HepG2 (cell line): ENCODE results near the gene GPATCH4. TPM values are rescaled to one million over a fixed set of nuclear protein-coding genes. Genes with fewer than 3 reads are reported as not detected.

Source experiments
- ATAC-seq: fragments of 200-7000 bp; cut with Tn5 transposase; 3 replicates; pipeline ENCODE4 v1.9.1; 2020; ENCODE audit warnings: mild to moderate bottlenecking, moderate library complexity
- BruUV-seq: library from RNA; stranded (reverse); fragments of 400-500 nt; replicated peaks from 2 replicates; lab custom pipeline; 2021; lab: Mats Ljungman, UMichigan
- CTCF ChIA-PET: fragments of 300-600 bp; formaldehyde crosslinking; extraction: SDS; loops from one replicate; lab custom pipeline; 2021; ENCODE audit warnings: low total read pairs, inconsistent platforms, low intra/inter-chr PET ratio; lab: Yijun Ruan, JAX
- POLR2A ChIA-PET: fragments of 350-600 bp; sonication (Branson Sonifier 250); formaldehyde crosslinking; loops from one replicate; lab custom pipeline; 2020; ENCODE audit warnings: antibody characterized with exemption, inconsistent platforms; lab: Yijun Ruan, JAX
- DNase-seq: peaks from one replicate; pipeline ENCODE4 v3.0.0-alpha.2; 2015; ENCODE audit warnings: low spot score
- FAIRE-seq: peaks from 3 replicates; lab custom pipeline; 2011; peaks lifted over from hg19 to GRCh38; lab: Jason Lieb, UNC
- H2AFZ ChIP-seq: one replicate; pipeline ENCODE4 v1.6.1; 2011; ENCODE audit warnings: low read length, inconsistent platforms
- H3K27ac ChIP-seq: fragments of 300-600 bp; 3 replicates; pipeline ENCODE4 v1.8.0; 2011; ENCODE audit warnings: mixed run types, mild to moderate bottlenecking, mixed read lengths, low read length, inconsistent platforms; ENCODE audit not compliant: insufficient read depth; ENCODE audit errors: extremely low read length
- H3K27me3 ChIP-seq, 2 experiments: fragments of 200-600 bp in 1 of 2; 2 replicates in 1 of 2; 3 replicates in 1 of 2; pipeline versions ENCODE4 v1.6.0 to v1.8.0; 2011; ENCODE audit warnings: low read length in 2 of 2, mild to moderate bottlenecking in 2 of 2, moderate library complexity in 2 of 2, inconsistent platforms in 1 of 2; ENCODE audit not compliant: insufficient read depth in 2 of 2, control insufficient read depth in 1 of 2
- H3K36me3 ChIP-seq, 2 experiments: fragments of 200-600 bp in 1 of 2; replicated peaks in 1 of 2; 2 replicates in 1 of 2; 3 replicates in 1 of 2; pipeline versions ENCODE4 v1.5.1 to v1.8.0; 2011; ENCODE audit warnings: low read length in 2 of 2, inconsistent platforms in 1 of 2; ENCODE audit not compliant: insufficient read depth in 2 of 2, control insufficient read depth in 1 of 2
- H3K4me1 ChIP-seq: 2 replicates; pipeline ENCODE4 v1.5.1; 2012; ENCODE audit warnings: low read length, inconsistent platforms; ENCODE audit not compliant: insufficient read depth
- H3K4me2 ChIP-seq: 2 replicates; pipeline ENCODE4 v1.6.0; 2011; ENCODE audit warnings: low read depth, low read length, inconsistent platforms
- H3K4me3 ChIP-seq, 3 experiments: fragments of 200-600 bp in 1 of 3; sonication (generic), shearing (Covaris generic) in 1 of 3; replicated peaks in 1 of 3; 2 replicates each; pipeline ENCODE4 v1.5.1; 2011 to 2016; ENCODE audit warnings: low read length in 3 of 3, inconsistent platforms in 2 of 3, low read depth in 2 of 3, mild to moderate bottlenecking in 2 of 3, control low read depth in 1 of 3, mixed read lengths in 1 of 3; ENCODE audit not compliant: insufficient read depth in 1 of 3
- H3K79me2 ChIP-seq: one replicate; pipeline ENCODE4 v1.6.1; 2011; ENCODE audit warnings: low read length, inconsistent platforms; ENCODE audit not compliant: insufficient read depth
- H3K9ac ChIP-seq: 2 replicates; pipeline ENCODE4 v1.6.0; 2011; ENCODE audit warnings: mild to moderate bottlenecking, low read depth, low read length, inconsistent platforms; ENCODE audit not compliant: insufficient read depth
- H3K9me3 ChIP-seq: 2 replicates; pipeline ENCODE4 v1.5.1; 2012; ENCODE audit warnings: mild to moderate bottlenecking, low read length
- H4K20me1 ChIP-seq: 2 replicates; pipeline ENCODE4 v1.6.0; 2011; ENCODE audit warnings: inconsistent platforms, mild to moderate bottlenecking, low read length, moderate library complexity; ENCODE audit not compliant: insufficient read depth
- MYPOP ChIP-seq: sonication (generic); formaldehyde crosslinking; IDR thresholded peaks from 2 replicates; pipeline ENCODE4 v1.8.1; 2023; ENCODE audit warnings: mild to moderate bottlenecking, moderate library complexity, missing genetic modification reagents
- PAF1 ChIP-seq: IDR thresholded peaks from 2 replicates; pipeline ENCODE4 v1.6.1; 2016; ENCODE audit warnings: missing genetic modification reagents, missing compliant biosample characterization
- RAD21 ChIP-seq: fragments of 450-650 bp; formaldehyde crosslinking; IDR thresholded peaks from 2 replicates; pipeline ENCODE4 v1.5.0; 2020; ENCODE audit warnings: mild to moderate bottlenecking
- SMC3 ChIP-seq: IDR thresholded peaks from 2 replicates; pipeline ENCODE4 v1.6.1; 2011; ENCODE audit warnings: low read length, improper control_type of control experiment
- SP1 ChIP-seq, 2 experiments: fragments of 450-650 bp in 1 of 2; sonication (generic) in 1 of 2; formaldehyde crosslinking in 1 of 2; IDR thresholded peaks; 2 replicates each; pipeline versions ENCODE4 v1.4.0 to v1.6.1; 2016 to 2020; ENCODE audit warnings: missing genetic modification reagents in 1 of 2
- STAG1 ChIP-seq: sonication (generic); formaldehyde crosslinking; IDR thresholded peaks from 2 replicates; pipeline ENCODE4 v1.4.0; 2020; ENCODE audit warnings: missing genetic modification reagents
- THAP11 ChIP-seq: IDR thresholded peaks from 2 replicates; pipeline ENCODE4 v1.6.1; 2016; ENCODE audit warnings: missing biosample characterization, missing genetic modification reagents
- TOPORS ChIP-seq: sonication (generic); formaldehyde crosslinking; IDR thresholded peaks from 2 replicates; pipeline ENCODE4 v1.8.0; 2023; ENCODE audit warnings: mild to moderate bottlenecking, missing genetic modification reagents
- ZEB1 ChIP-seq: IDR thresholded peaks from 2 replicates; pipeline ENCODE4 v1.6.1; 2012; ENCODE audit warnings: mild to moderate bottlenecking, low read depth, inconsistent platforms; ENCODE audit not compliant: insufficient replicate concordance
- ZFP41 ChIP-seq: sonication (generic); formaldehyde crosslinking; IDR thresholded peaks from 2 replicates; pipeline ENCODE4 v1.4.0; 2020; ENCODE audit warnings: mild to moderate bottlenecking, missing genetic modification reagents, borderline replicate concordance
- WGBS: methylation state at CpG from one replicate; pipeline ENCODE4 v1.1.6; 2017; ENCODE audit warnings: low lambda C conversion rate; 5-methylcytosine and 5-hydroxymethylcytosine counted together
- in situ Hi-C: cut with HindIII; loops from 2 replicates; pipeline ENCODE4 v1.10.0; 2017; ENCODE audit warnings: low pct_unique_long_range_greater_than_20kb; ENCODE audit not compliant: extremely low pct_ligation_motif_present
- intact Hi-C: fragments of 100-400 bp; cut with micrococcal nuclease; formaldehyde crosslinking; loops from one replicate; pipeline ENCODE4 v1.10.0; 2022; ENCODE audit not compliant: unreplicated experiment
- polyA plus RNA-seq, 8 experiments: library from polyadenylated mRNA; depleted of rRNA in 3 of 8; stranded (reverse) in 7 of 8; unstranded in 1 of 8; fragments of >200 nt; fragmentation: Illumina TruSeq in 4 of 8; extraction: Trizol in 4 of 8; gene quantifications; 2 replicates each; pipeline versions ENCODE4 v1.2.1 to v1.2.3, GENCODE V29; 2011 to 2016; ENCODE audit warnings: low read depth in 4 of 8, missing spikeins in 1 of 8, mixed read lengths in 1 of 8; ENCODE audit not compliant: insufficient read depth in 1 of 8
- total RNA-seq, 5 experiments: library from RNA; depleted of rRNA; stranded (reverse); fragments of >200 nt; fragmentation: Illumina TruSeq; extraction: Trizol; gene quantifications; 2 replicates each; pipeline ENCODE4 v1.2.3, GENCODE V29; 2016; ENCODE audit warnings: low read depth in 1 of 5
- TF ChIP-seq, protein P1 (sequence below): sonication (generic); formaldehyde crosslinking; IDR thresholded peaks from 2 replicates; pipeline ENCODE4 v1.9.0; 2021; ENCODE audit warnings: missing genetic modification reagents, borderline replicate concordance
- TF ChIP-seq, protein P2 (sequence below): IDR thresholded peaks from 2 replicates; pipeline ENCODE4 v1.6.1; 2012; ENCODE audit warnings: low read depth, low read length, improper control_type of control experiment
- TF ChIP-seq, protein P3 (sequence below): sonication (generic); formaldehyde crosslinking; IDR thresholded peaks from 2 replicates; pipeline ENCODE4 v1.5.0; 2020; ENCODE audit warnings: mild to moderate bottlenecking, missing genetic modification reagents, moderate library complexity
- TF ChIP-seq, protein P4 (sequence below): sonication (generic); formaldehyde crosslinking; conservative IDR thresholded peaks from 2 replicates; pipeline ENCODE4 v1.4.0; 2020; ENCODE audit warnings: missing genetic modification reagents

The GPATCH4 gene
- total and polyA plus RNA-seq, 2 of the 13 experiments (the other 11 are each of a cell fraction or from before 2014, with no cell fraction given), result 19.2 to 37.9 TPM

GRCh38 chr1:156608981-156609380 lies 7.7 kb upstream of the GPATCH4 start:
- intact Hi-C loops (loop anchor here (1.0 kb wide), 1 partner anchor 25 kb away; no protein-coding TSS in a partner anchor), in situ Hi-C loops (no loop called here)
- Histone ChIP-seq H3K79me2 (no peaks in the 10 kb centered on the region), H3K4me2 (no peak overlapping the region), H4K20me1 (no peaks in the 10 kb centered on the region), H3K9ac (no peak overlapping the region), H3K36me3 (no peaks in the 10 kb centered on the region), H3K27ac (no peak overlapping the region), H2AFZ (no peak overlapping the region), H3K27me3 (no peaks in the 10 kb centered on the region; a peak in 1 of 5 replicates), H3K4me1 (peaks cover 24% of the 10 kb centered on the region), H3K9me3 (no peaks in the 10 kb centered on the region), H3K4me3 (no peak overlapping the region)
- DNase-seq (no peak), ATAC-seq (peak; percentile 95), FAIRE-seq (peak; percentile 48)
- BruUV-seq, result no TSS peak
- CTCF ChIA-PET, result interaction anchor here (1.1 to 3.5 kb wide), 2 partner anchors 25 to 152 kb away, joined by 3 to 86 read pairs; no protein-coding TSS in a partner anchor
- TF ChIP-seq MYPOP (CRISPR knock-in tag), result 0 out of 2 replicates have a peak, but pooled peaks have one; percentile 27
- peak; percentile 65 for TF ChIP-seq RAD21 (CRISPR knock-in tag)
- TF ChIP-seq, protein P1, sequence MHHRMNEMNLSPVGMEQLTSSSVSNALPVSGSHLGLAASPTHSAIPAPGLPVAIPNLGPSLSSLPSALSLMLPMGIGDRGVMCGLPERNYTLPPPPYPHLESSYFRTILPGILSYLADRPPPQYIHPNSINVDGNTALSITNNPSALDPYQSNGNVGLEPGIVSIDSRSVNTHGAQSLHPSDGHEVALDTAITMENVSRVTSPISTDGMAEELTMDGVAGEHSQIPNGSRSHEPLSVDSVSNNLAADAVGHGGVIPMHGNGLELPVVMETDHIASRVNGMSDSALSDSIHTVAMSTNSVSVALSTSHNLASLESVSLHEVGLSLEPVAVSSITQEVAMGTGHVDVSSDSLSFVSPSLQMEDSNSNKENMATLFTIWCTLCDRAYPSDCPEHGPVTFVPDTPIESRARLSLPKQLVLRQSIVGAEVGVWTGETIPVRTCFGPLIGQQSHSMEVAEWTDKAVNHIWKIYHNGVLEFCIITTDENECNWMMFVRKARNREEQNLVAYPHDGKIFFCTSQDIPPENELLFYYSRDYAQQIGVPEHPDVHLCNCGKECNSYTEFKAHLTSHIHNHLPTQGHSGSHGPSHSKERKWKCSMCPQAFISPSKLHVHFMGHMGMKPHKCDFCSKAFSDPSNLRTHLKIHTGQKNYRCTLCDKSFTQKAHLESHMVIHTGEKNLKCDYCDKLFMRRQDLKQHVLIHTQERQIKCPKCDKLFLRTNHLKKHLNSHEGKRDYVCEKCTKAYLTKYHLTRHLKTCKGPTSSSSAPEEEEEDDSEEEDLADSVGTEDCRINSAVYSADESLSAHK (CRISPR knock-in tag), result no peak
- peak; percentile 58 for TF ChIP-seq STAG1
- TF ChIP-seq ZFP41 (CRISPR knock-in tag), result no peak
- TF ChIP-seq, protein P2, sequence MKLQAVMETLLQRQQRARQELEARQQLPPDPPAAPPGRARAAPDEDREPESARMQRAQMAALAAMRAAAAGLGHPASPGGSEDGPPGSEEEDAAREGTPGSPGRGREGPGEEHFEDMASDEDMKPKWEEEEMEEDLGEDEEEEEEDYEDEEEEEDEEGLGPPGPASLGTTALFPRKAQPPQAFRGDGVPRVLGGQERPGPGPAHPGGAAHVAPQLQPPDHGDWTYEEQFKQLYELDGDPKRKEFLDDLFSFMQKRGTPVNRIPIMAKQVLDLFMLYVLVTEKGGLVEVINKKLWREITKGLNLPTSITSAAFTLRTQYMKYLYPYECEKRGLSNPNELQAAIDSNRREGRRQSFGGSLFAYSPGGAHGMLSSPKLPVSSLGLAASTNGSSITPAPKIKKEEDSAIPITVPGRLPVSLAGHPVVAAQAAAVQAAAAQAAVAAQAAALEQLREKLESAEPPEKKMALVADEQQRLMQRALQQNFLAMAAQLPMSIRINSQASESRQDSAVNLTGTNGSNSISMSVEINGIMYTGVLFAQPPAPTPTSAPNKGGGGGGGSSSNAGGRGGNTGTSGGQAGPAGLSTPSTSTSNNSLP, result 0 out of 2 replicates have a peak, but pooled peaks have one; percentile 44
- no peak for TF ChIP-seq PAF1 (CRISPR knock-in tag)
- no peak for TF ChIP-seq TOPORS (CRISPR knock-in tag)
- TF ChIP-seq, protein P3, sequence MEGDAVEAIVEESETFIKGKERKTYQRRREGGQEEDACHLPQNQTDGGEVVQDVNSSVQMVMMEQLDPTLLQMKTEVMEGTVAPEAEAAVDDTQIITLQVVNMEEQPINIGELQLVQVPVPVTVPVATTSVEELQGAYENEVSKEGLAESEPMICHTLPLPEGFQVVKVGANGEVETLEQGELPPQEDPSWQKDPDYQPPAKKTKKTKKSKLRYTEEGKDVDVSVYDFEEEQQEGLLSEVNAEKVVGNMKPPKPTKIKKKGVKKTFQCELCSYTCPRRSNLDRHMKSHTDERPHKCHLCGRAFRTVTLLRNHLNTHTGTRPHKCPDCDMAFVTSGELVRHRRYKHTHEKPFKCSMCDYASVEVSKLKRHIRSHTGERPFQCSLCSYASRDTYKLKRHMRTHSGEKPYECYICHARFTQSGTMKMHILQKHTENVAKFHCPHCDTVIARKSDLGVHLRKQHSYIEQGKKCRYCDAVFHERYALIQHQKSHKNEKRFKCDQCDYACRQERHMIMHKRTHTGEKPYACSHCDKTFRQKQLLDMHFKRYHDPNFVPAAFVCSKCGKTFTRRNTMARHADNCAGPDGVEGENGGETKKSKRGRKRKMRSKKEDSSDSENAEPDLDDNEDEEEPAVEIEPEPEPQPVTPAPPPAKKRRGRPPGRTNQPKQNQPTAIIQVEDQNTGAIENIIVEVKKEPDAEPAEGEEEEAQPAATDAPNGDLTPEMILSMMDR (CRISPR knock-in tag), result peak; percentile 71
- TF ChIP-seq, protein P4, sequence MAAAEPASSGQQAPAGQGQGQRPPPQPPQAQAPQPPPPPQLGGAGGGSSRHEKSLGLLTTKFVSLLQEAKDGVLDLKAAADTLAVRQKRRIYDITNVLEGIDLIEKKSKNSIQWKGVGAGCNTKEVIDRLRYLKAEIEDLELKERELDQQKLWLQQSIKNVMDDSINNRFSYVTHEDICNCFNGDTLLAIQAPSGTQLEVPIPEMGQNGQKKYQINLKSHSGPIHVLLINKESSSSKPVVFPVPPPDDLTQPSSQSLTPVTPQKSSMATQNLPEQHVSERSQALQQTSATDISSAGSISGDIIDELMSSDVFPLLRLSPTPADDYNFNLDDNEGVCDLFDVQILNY (CRISPR knock-in tag), result no peak
- TF ChIP-seq ZEB1, result peak; percentile 57
- no peak for TF ChIP-seq SP1 (IDR thresholded peaks at IDR 0.05)
- no peak for TF ChIP-seq SP1 (CRISPR knock-in tag; IDR thresholded peaks at IDR 0.05)
- TF ChIP-seq SMC3, result peak; percentile 49
- TF ChIP-seq THAP11 (CRISPR knock-in tag), result 0 out of 2 replicates have a peak, but pooled peaks have one; percentile 15
- POLR2A ChIA-PET, result no interaction called here
- WGBS, result 7% methylated on average over 4 of the region's 6 CpGs
